HepG2 (cell line): Measurements from ENCODE around the gene APIP. TPM values are rescaled to one million over a fixed set of nuclear protein-coding genes. Genes with fewer than 3 reads are reported as not detected.

ENCODE experiments used
- ATAC-seq: fragments of 200-7000 bp; cut with Tn5 transposase; 3 replicates; pipeline ENCODE4 v1.9.1; 2020; ENCODE audit warnings: mild to moderate bottlenecking, moderate library complexity
- BruUV-seq: library from RNA; stranded (reverse); fragments of 400-500 nt; replicated peaks from 2 replicates; lab custom pipeline; 2021; lab: Mats Ljungman, UMichigan
- CTCF ChIA-PET: fragments of 300-600 bp; formaldehyde crosslinking; extraction: SDS; loops from one replicate; lab custom pipeline; 2021; ENCODE audit warnings: low total read pairs, inconsistent platforms, low intra/inter-chr PET ratio; lab: Yijun Ruan, JAX
- POLR2A ChIA-PET: fragments of 350-600 bp; sonication (Branson Sonifier 250); formaldehyde crosslinking; loops from one replicate; lab custom pipeline; 2020; ENCODE audit warnings: antibody characterized with exemption, inconsistent platforms; lab: Yijun Ruan, JAX
- DNase-seq: peaks from one replicate; pipeline ENCODE4 v3.0.0-alpha.2; 2015; ENCODE audit warnings: low spot score
- FAIRE-seq: peaks from 3 replicates; lab custom pipeline; 2011; peaks lifted over from hg19 to GRCh38; lab: Jason Lieb, UNC
- H2AFZ ChIP-seq: one replicate; pipeline ENCODE4 v1.6.1; 2011; ENCODE audit warnings: low read length, inconsistent platforms
- H3K27ac ChIP-seq: fragments of 300-600 bp; 3 replicates; pipeline ENCODE4 v1.8.0; 2011; ENCODE audit warnings: mixed run types, mild to moderate bottlenecking, mixed read lengths, low read length, inconsistent platforms; ENCODE audit not compliant: insufficient read depth; ENCODE audit errors: extremely low read length
- H3K27me3 ChIP-seq, 2 experiments: fragments of 200-600 bp in 1 of 2; 2 replicates in 1 of 2; 3 replicates in 1 of 2; pipeline versions ENCODE4 v1.6.0 to v1.8.0; 2011; ENCODE audit warnings: low read length in 2 of 2, mild to moderate bottlenecking in 2 of 2, moderate library complexity in 2 of 2, inconsistent platforms in 1 of 2; ENCODE audit not compliant: insufficient read depth in 2 of 2, control insufficient read depth in 1 of 2
- H3K36me3 ChIP-seq, 2 experiments: fragments of 200-600 bp in 1 of 2; replicated peaks in 1 of 2; 2 replicates in 1 of 2; 3 replicates in 1 of 2; pipeline versions ENCODE4 v1.5.1 to v1.8.0; 2011; ENCODE audit warnings: low read length in 2 of 2, inconsistent platforms in 1 of 2; ENCODE audit not compliant: insufficient read depth in 2 of 2, control insufficient read depth in 1 of 2
- H3K4me1 ChIP-seq: 2 replicates; pipeline ENCODE4 v1.5.1; 2012; ENCODE audit warnings: low read length, inconsistent platforms; ENCODE audit not compliant: insufficient read depth
- H3K4me2 ChIP-seq: 2 replicates; pipeline ENCODE4 v1.6.0; 2011; ENCODE audit warnings: low read depth, low read length, inconsistent platforms
- H3K4me3 ChIP-seq, 3 experiments: fragments of 200-600 bp in 1 of 3; sonication (generic), shearing (Covaris generic) in 1 of 3; replicated peaks in 1 of 3; 2 replicates each; pipeline ENCODE4 v1.5.1; 2011 to 2016; ENCODE audit warnings: low read length in 3 of 3, inconsistent platforms in 2 of 3, low read depth in 2 of 3, mild to moderate bottlenecking in 2 of 3, control low read depth in 1 of 3, mixed read lengths in 1 of 3; ENCODE audit not compliant: insufficient read depth in 1 of 3
- H3K79me2 ChIP-seq: one replicate; pipeline ENCODE4 v1.6.1; 2011; ENCODE audit warnings: low read length, inconsistent platforms; ENCODE audit not compliant: insufficient read depth
- H3K9ac ChIP-seq: 2 replicates; pipeline ENCODE4 v1.6.0; 2011; ENCODE audit warnings: mild to moderate bottlenecking, low read depth, low read length, inconsistent platforms; ENCODE audit not compliant: insufficient read depth
- H3K9me3 ChIP-seq: 2 replicates; pipeline ENCODE4 v1.5.1; 2012; ENCODE audit warnings: mild to moderate bottlenecking, low read length
- H4K20me1 ChIP-seq: 2 replicates; pipeline ENCODE4 v1.6.0; 2011; ENCODE audit warnings: inconsistent platforms, mild to moderate bottlenecking, low read length, moderate library complexity; ENCODE audit not compliant: insufficient read depth
- FOXK1 ChIP-seq: sonication (generic); formaldehyde crosslinking; IDR thresholded peaks from 2 replicates; pipeline ENCODE4 v1.4.0; 2020; ENCODE audit warnings: low read depth, missing genetic modification reagents, borderline replicate concordance
- IRF2 ChIP-seq: IDR thresholded peaks from 2 replicates; pipeline ENCODE4 v1.6.1; 2018; ENCODE audit warnings: missing genetic modification reagents, missing compliant biosample characterization
- JUND ChIP-seq: sonication (generic); formaldehyde crosslinking; IDR thresholded peaks from 2 replicates; pipeline ENCODE4 v1.8.0; 2022; ENCODE audit warnings: mild to moderate bottlenecking, missing genetic modification reagents
- SMAD3 ChIP-seq: sonication (generic); formaldehyde crosslinking; IDR thresholded peaks from 2 replicates; pipeline ENCODE4 v1.4.0; 2020; ENCODE audit warnings: missing genetic modification reagents
- TBP ChIP-seq: sonication (generic); formaldehyde crosslinking; IDR thresholded peaks from 2 replicates; pipeline ENCODE4 v1.5.0; 2020; ENCODE audit warnings: missing genetic modification reagents
- XRCC5 ChIP-seq: fragments of 200-400 bp; formaldehyde crosslinking; optimal IDR thresholded peaks from 2 replicates; pipeline ENCODE3; 2017; ENCODE audit warnings: mild to moderate bottlenecking, low read length
- ZBTB38 ChIP-seq: sonication (generic); formaldehyde crosslinking; IDR thresholded peaks from 2 replicates; pipeline ENCODE4 v1.5.1; 2020; ENCODE audit warnings: mild to moderate bottlenecking, missing genetic modification reagents
- ZNF225 ChIP-seq: sonication (generic); formaldehyde crosslinking; IDR thresholded peaks from 2 replicates; pipeline ENCODE4 v1.4.0; 2020; ENCODE audit warnings: mild to moderate bottlenecking, missing genetic modification reagents
- ZNF644 ChIP-seq: IDR thresholded peaks from 2 replicates; pipeline ENCODE4 v1.6.1; 2016; ENCODE audit warnings: low read depth
- WGBS: methylation state at CpG from one replicate; pipeline ENCODE4 v1.1.6; 2017; ENCODE audit warnings: low lambda C conversion rate; 5-methylcytosine and 5-hydroxymethylcytosine counted together
- in situ Hi-C: cut with HindIII; loops from 2 replicates; pipeline ENCODE4 v1.10.0; 2017; ENCODE audit warnings: low pct_unique_long_range_greater_than_20kb; ENCODE audit not compliant: extremely low pct_ligation_motif_present
- intact Hi-C: fragments of 100-400 bp; cut with micrococcal nuclease; formaldehyde crosslinking; loops from one replicate; pipeline ENCODE4 v1.10.0; 2022; ENCODE audit not compliant: unreplicated experiment
- polyA plus RNA-seq, 8 experiments: library from polyadenylated mRNA; depleted of rRNA in 3 of 8; stranded (reverse) in 7 of 8; unstranded in 1 of 8; fragments of >200 nt; fragmentation: Illumina TruSeq in 4 of 8; extraction: Trizol in 4 of 8; gene quantifications; 2 replicates each; pipeline versions ENCODE4 v1.2.1 to v1.2.3, GENCODE V29; 2011 to 2016; ENCODE audit warnings: low read depth in 4 of 8, missing spikeins in 1 of 8, mixed read lengths in 1 of 8; ENCODE audit not compliant: insufficient read depth in 1 of 8
- total RNA-seq, 5 experiments: library from RNA; depleted of rRNA; stranded (reverse); fragments of >200 nt; fragmentation: Illumina TruSeq; extraction: Trizol; gene quantifications; 2 replicates each; pipeline ENCODE4 v1.2.3, GENCODE V29; 2016; ENCODE audit warnings: low read depth in 1 of 5

The APIP gene
- total and polyA plus RNA-seq, 2 of the 13 experiments (the other 11 are each of a cell fraction or from before 2014, with no cell fraction given): 16.9 to 31.0 TPM

GRCh38 chr11:34924714-34925113 lies 8.5 kb upstream of the APIP start:
- no peak for FAIRE-seq
- no peak overlapping the region for H2AFZ ChIP-seq
- no peaks in the 10 kb centered on the region for H3K9me3 ChIP-seq
- ChIA-PET POLR2A (interaction anchor here (3.3 kb wide), 1 partner anchor 8 kb away, joined by 17 read pairs; the partner anchor contains the start of genes APIP and PDHX), CTCF (no interaction called here)
- no peak overlapping the region for H3K9ac ChIP-seq
- no peak overlapping the region for H3K4me3 ChIP-seq
- H3K79me2 ChIP-seq: peaks cover 98% of the 10 kb centered on the region
- no peak for DNase-seq
- BruUV-seq: no TSS peak
- in situ Hi-C loops: loop anchor here (5.0 to 25.0 kb wide), 3 partner anchors 313 to 762 kb away; no protein-coding TSS in a partner anchor
- 70% methylated on average over 3 of the region's 3 CpGs for WGBS
- H3K27me3 ChIP-seq: no peaks in the 10 kb centered on the region
- H3K27ac ChIP-seq: no peak overlapping the region
- peaks cover 2 to 10% of the 10 kb centered on the region in 2 experiments; a peak in 2 of 5 replicates for H3K36me3 ChIP-seq
- intact Hi-C loops: no loop called here
- H3K4me1 ChIP-seq: peaks cover 95% of the 10 kb centered on the region
- no peak for TF ChIP-seq XRCC5
- 0 out of 2 replicates have a peak, but pooled peaks cover 18% of the 10 kb centered on the region for H4K20me1 ChIP-seq
- H3K4me2 ChIP-seq: no peak overlapping the region
- ATAC-seq: no peak

GRCh38 chr11:34921156-34921555 lies 5.0 kb upstream of the APIP start:
- TF ChIP-seq SMAD3 (CRISPR knock-in tag): no peak
- TF ChIP-seq TBP: no peak
- no peak for TF ChIP-seq ZBTB38 (CRISPR knock-in tag)
- no peak for TF ChIP-seq JUND
- TF ChIP-seq ZNF644: no peak
- TF ChIP-seq IRF2: no peak
- TF ChIP-seq ZNF225 (CRISPR knock-in tag): no peak
- no peak for TF ChIP-seq FOXK1 (CRISPR knock-in tag)
- TF ChIP-seq, all 625 proteins: peak for 0
- Histone ChIP-seq H3K27me3 (no peaks in the 10 kb centered on the region; a peak in 1 of 5 replicates), H3K4me2 (no peak overlapping the region), H3K9me3 (no peaks in the 10 kb centered on the region), H3K27ac (no peak overlapping the region), H3K36me3 (peaks cover 2 to 12% of the 10 kb centered on the region in 2 experiments; a peak in 2 of 5 replicates), H3K9ac (no peak overlapping the region), H3K79me2 (peaks cover 95% of the 10 kb centered on the region), H4K20me1 (0 out of 2 replicates have a peak, but pooled peaks cover 18% of the 10 kb centered on the region), H2AFZ (no peak overlapping the region), H3K4me3 (no peak overlapping the region), H3K4me1 (peaks cover 78% of the 10 kb centered on the region)
- no peak for DNase-seq
- CTCF ChIA-PET: no interaction called here
- ATAC-seq: no peak
- BruUV-seq: no TSS peak
- POLR2A ChIA-PET: no interaction called here
- no peak for FAIRE-seq
- in situ Hi-C loops (loop anchor here (10.0 to 25.0 kb wide), 2 partner anchors 464 to 759 kb away; no protein-coding TSS in a partner anchor), intact Hi-C loops (no loop called here)
- WGBS: 96% methylated on average over 4 of the region's 4 CpGs
